22Rv1 (cell line): Measurements from ENCODE around the gene SEC61A1.

Experiments
- H3K27ac ChIP-seq: fragments of 450-650 bp; 2 replicates; pipeline ENCODE4 v1.5.1; 2017
- ZFX ChIP-seq: fragments of 450-650 bp; IDR thresholded peaks from 2 replicates; pipeline ENCODE4 v1.6.1; 2017; ENCODE audit warnings: antibody characterized with exemption, borderline replicate concordance
- TF ChIP-seq, protein P1 (sequence below): fragments of 450-650 bp; IDR thresholded peaks from 2 replicates; pipeline ENCODE4 v1.5.1; 2017; ENCODE audit warnings: mild to moderate bottlenecking

Gene SEC61A1

DNA sequence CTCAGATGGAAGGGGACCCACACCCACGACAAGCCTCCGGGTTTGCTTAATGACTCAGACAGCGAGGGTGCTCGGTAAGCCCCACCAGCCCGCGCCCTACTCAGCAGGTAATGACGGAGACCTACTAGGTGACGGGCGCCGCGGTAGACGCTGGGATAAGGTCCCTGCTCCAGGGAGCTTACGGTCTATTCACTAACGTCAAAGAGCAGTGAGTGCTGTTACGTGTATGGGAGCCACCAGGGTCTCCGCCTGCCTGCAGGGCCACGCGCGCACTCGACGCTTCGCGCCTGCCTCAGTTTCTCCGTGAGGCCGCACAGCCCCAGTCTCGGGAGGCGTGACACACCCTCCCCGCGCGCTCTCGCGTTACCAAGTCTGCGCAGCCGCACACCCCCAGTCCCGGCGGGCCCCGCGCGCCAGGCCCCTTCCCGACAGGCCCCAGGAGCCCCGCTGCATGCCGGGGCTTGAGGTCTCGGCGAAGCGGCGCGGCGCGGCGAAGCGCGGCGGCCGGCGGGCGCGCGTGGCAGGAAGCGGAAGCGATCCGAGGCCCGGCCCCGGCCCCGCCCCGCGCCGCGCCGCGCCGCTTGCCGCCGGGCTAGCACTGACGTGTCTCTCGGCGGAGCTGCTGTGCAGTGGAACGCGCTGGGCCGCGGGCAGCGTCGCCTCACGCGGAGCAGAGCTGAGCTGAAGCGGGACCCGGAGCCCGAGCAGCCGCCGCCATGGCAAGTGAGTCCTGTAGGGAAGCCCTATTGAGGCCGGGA lies at the start of gene SEC61A1:
Gene SEC61A1, plus strand, starts transcription at position 601 of the 758 bp plus-strand sequence. Its CDS starts 116 bp downstream, at position 717.
- no peak for TF ChIP-seq ZFX
- TF ChIP-seq, protein P1, sequence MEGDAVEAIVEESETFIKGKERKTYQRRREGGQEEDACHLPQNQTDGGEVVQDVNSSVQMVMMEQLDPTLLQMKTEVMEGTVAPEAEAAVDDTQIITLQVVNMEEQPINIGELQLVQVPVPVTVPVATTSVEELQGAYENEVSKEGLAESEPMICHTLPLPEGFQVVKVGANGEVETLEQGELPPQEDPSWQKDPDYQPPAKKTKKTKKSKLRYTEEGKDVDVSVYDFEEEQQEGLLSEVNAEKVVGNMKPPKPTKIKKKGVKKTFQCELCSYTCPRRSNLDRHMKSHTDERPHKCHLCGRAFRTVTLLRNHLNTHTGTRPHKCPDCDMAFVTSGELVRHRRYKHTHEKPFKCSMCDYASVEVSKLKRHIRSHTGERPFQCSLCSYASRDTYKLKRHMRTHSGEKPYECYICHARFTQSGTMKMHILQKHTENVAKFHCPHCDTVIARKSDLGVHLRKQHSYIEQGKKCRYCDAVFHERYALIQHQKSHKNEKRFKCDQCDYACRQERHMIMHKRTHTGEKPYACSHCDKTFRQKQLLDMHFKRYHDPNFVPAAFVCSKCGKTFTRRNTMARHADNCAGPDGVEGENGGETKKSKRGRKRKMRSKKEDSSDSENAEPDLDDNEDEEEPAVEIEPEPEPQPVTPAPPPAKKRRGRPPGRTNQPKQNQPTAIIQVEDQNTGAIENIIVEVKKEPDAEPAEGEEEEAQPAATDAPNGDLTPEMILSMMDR: no peak
- peak within 1 kb of the TSS; percentile 79 for H3K27ac ChIP-seq

DNA sequence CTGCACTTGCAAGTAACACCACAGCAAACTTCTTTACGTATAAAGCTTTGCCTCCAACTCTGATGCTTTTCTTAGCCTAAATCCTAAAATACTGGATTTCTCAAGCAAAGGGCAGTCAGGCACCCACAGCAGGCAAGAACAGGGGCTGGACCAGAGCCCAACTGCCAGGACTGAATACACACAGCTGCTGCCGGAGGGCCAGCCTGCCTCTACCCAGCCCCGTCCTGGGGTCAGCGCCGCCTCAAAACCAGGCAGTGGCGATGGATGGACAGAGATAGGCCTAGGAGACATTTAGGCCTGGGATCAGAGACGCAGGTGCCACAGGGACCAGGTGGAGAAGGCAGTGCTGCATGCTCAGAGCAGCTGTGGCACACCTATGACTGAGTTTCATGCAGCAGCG lies 47.6 kb upstream of the SEC61A1 start:
- H3K27ac ChIP-seq: no peak overlapping the region
- TF ChIP-seq, protein P1: no peak
- no peak for TF ChIP-seq ZFX

DNA sequence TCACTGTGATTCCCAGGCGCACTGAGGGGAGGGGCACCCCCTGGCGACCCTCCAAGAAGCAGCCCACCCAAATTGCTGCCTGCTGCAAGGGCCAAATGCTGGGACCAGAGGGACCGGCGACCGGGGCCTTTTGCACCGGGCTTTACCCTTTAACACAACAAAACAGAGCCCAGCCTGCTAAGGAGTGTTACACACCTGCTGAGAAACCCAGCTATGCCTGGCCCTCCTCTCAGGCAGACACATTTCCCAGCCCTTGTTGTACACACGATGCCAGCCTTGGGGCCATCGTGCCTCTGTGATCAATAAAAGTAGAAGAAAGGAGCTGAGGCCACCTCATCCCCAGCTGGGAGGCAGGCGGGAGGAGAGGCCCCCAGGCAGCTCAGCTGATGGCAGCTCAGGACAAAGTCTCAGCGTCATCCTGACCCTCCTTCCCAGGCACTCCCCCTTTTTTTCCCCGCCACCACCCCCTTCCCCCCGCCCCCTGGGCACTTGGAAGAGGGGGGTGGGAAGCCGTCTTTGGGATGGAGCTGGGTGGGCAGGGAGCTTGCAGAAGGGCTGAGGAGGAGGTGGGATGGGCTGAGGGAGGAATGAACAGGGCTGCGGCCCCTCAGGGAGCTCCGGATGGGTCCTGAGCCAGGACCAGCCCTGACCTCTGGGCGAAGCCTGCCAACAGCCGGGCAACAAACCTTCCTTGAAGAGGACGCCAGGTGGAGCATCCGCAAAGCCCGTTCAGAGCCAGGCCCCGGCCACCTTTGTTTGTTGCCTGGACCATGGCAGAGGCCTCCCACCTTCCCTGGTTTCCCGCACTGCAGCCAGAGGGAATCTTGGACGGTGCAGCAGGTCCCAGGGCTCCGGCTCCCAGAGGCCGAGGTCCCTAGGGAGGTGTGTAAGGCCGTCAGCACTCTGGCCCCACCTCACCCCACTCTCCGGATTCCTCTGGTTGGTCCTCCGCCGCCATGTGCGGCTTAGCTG lies 45.9 kb upstream of the SEC61A1 start:
- H3K27ac ChIP-seq: no peak overlapping the region
- no peak for TF ChIP-seq ZFX
- TF ChIP-seq, protein P1: no peak

DNA sequence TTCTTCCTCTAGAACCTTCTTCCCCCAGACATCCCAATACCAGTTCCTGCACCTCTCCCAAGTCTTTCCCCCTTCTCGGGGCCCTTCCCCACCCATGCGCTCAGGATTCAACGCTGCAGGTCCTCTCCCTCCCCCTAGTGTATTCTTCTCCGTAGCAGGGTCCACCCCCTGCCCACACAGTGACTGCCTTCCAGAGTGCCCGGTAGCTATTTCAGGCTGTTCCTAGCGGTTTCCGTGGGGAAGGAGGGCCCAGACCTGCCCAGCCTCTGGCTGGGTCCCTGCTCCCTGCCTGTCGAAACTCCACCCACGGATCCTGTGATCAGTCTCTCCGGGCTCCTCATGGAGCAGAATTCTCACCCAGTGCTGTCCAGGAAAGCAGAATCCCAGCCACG lies 45.2 kb upstream of the SEC61A1 start:
- no peak overlapping the region for H3K27ac ChIP-seq
- TF ChIP-seq, protein P1: no peak
- TF ChIP-seq ZFX: no peak

DNA sequence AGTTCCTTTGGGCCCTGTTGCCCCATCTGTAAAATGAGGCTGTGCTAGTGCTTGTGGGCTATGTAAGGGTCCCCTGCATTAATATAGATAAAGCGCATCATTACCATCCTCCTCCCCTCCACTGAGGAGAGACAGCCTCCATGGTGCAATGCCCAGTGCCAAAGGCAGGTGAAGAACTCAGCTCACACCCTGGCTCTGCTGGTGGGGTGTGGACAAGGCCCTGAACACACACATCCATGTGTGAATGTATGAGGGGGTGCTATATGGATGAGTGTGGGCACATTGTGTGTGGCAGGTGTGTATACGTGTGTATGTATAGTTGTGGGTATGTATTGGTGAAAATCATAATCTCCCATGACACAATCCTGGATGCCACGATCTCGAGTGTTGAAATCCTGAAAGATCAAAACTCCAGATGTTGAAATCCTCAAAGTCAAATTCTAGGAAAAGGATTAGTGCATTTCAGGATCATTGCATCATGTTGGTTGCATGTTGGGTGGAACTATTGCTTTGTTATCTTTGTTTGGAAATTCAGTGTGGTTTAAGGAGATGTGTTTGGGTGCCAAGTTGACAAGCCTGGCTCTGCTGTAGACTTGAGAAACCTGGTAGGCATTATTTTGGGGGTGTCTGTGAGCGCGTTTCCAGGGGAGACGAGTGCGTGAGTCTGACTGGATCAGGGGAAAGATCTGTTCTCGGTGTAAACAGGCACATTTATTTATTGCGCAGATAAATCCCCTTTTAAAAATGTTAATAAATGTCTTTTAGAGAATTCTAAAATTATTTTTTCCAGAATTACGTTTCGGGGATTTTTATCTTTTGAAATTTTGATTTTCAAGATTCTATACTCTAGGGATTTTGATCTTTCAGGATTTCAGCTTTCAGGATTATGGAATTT lies 42.0 kb upstream of the SEC61A1 start:
- no peak for TF ChIP-seq ZFX
- TF ChIP-seq, protein P1: no peak
- no peak overlapping the region for H3K27ac ChIP-seq

DNA sequence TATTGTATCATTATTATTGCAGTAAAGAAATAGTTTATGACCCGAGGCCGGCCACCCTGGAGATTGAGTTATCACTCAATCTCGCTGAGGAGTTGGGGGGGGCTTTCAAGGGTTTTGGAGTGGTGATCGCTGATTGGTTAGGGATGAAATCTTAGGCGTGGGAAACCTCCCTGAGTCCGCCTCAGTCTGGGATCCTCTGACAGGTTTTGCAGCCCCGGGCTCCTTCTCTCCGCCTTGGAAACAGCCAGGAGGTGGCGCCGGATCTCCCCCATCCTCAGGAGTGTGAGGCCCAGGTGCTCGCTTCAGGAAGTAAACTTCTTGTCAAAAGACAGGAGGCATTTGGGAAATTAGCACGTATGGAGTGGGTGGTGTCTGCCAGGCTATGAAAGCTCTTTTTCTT lies 41.1 kb upstream of the SEC61A1 start:
- TF ChIP-seq, protein P1: peak; percentile 82
- TF ChIP-seq ZFX: no peak
- H3K27ac ChIP-seq: no peak overlapping the region
